Eye (tissue), 1 donor: Measurements from ENCODE around the gene PTPRN2.

Experiments used
- DNase-seq: peaks from one replicate; pipeline ENCODE4 v3.0.0-alpha.2; 2015

The PTPRN2 gene

GRCh38 chr7:157558875-157559595 is 1028.6 kb downstream of the PTPRN2 start:
- DNase-seq, result no peak

GRCh38 chr7:157558516-157558874 is 1029.1 kb downstream of the PTPRN2 start:
- no peak for DNase-seq

GRCh38 chr7:157558061-157558460 is 1029.6 kb downstream of the PTPRN2 start:
- DNase-seq, result no peak

GRCh38 chr7:157557263-157557662 is 1030.4 kb downstream of the PTPRN2 start:
- DNase-seq, result no peak

- no peak for DNase-seq
These were observed 1031.0 kb downstream of the PTPRN2 start for GRCh38 chr7:157556642-157556944.

GRCh38 chr7:157555944-157556641 is 1031.5 kb downstream of the PTPRN2 start:
- no peak for DNase-seq

GRCh38 chr7:157555313-157555712 is 1032.3 kb downstream of the PTPRN2 start:
- no peak for DNase-seq

- DNase-seq, result no peak
These were observed 1033.0 kb downstream of the PTPRN2 start for GRCh38 chr7:157554393-157555238.

- DNase-seq, result no peak
These were observed 1034.4 kb downstream of the PTPRN2 start for GRCh38 chr7:157553256-157553655.

- DNase-seq, result no peak
These were observed 1035.2 kb downstream of the PTPRN2 start for GRCh38 chr7:157552295-157552993.

- no peak for DNase-seq
These were observed 1036.1 kb downstream of the PTPRN2 start for GRCh38 chr7:157551325-157552070.

- no peak for DNase-seq
These were observed 1037.0 kb downstream of the PTPRN2 start for GRCh38 chr7:157550300-157551275.

- DNase-seq, result no peak
These were observed 1037.9 kb downstream of the PTPRN2 start for GRCh38 chr7:157549612-157550299.

- peak; percentile 37 for DNase-seq
These were observed 1038.8 kb downstream of the PTPRN2 start for GRCh38 chr7:157548691-157549303.

- no peak for DNase-seq
These were observed 1040.0 kb downstream of the PTPRN2 start for GRCh38 chr7:157547611-157548010.

- DNase-seq, result no peak
These were observed 1040.5 kb downstream of the PTPRN2 start for GRCh38 chr7:157547102-157547501.

- DNase-seq, result no peak
These were observed 1042.0 kb downstream of the PTPRN2 start for GRCh38 chr7:157545681-157546060.

GRCh38 chr7:157544980-157545680 is 1042.5 kb downstream of the PTPRN2 start:
- DNase-seq, result no peak

GRCh38 chr7:157544226-157544625 is 1043.4 kb downstream of the PTPRN2 start:
- DNase-seq, result no peak
